ENCODE data around the gene GLUD1.
A peak's percentile ranks its signal among the peaks of the same experiment; 100 is the strongest.

Gene GLUD1

GRCh38 chr10:87093632-87094372, 841 bp downstream of the GLUD1 start (continued):
- no peak for TF ChIP-seq TSHZ1 (tag by site-specific recombination; IDR thresholded peaks at IDR 0.05; ENCODE audit: borderline replicate concordance)
- no peak for TF ChIP-seq ZNF701 (tag by site-specific recombination; IDR thresholded peaks at IDR 0.05)
- TF ChIP-seq TRIM28 (IDR thresholded peaks at IDR 0.05; ENCODE audit: borderline replicate concordance, low read length): no peak
- TF ChIP-seq ZNF248 (tag by site-specific recombination; IDR thresholded peaks at IDR 0.05): no peak
- no peak for TF ChIP-seq ZNF138 (tag by site-specific recombination; IDR thresholded peaks at IDR 0.05; ENCODE audit: borderline replicate concordance)
- no peak for TF ChIP-seq ZNF626 (tag by site-specific recombination; IDR thresholded peaks at IDR 0.05)
- TF ChIP-seq ZNF292 (tag by site-specific recombination; IDR thresholded peaks at IDR 0.05; ENCODE audit: borderline replicate concordance, low read depth): no peak
- TF ChIP-seq HIC1 (tag by site-specific recombination; IDR thresholded peaks at IDR 0.05): no peak
- TF ChIP-seq PRDM1 (tag by site-specific recombination; IDR thresholded peaks at IDR 0.05): no peak
- TF ChIP-seq ZNF335 (tag by site-specific recombination; conservative IDR thresholded peaks at IDR 0.05): peak; percentile 49
- no peak for TF ChIP-seq ZNF10 (tag by site-specific recombination; IDR thresholded peaks at IDR 0.05)
- TF ChIP-seq ZSCAN4 (tag by site-specific recombination; IDR thresholded peaks at IDR 0.05): no peak
- TF ChIP-seq ZNF510 (tag by site-specific recombination; IDR thresholded peaks at IDR 0.05; ENCODE audit: insufficient replicate concordance): no peak
- no peak for TF ChIP-seq ZFP37 (tag by site-specific recombination; IDR thresholded peaks at IDR 0.05)
- TF ChIP-seq ZNF768 (tag by site-specific recombination; IDR thresholded peaks at IDR 0.05): no peak
- TF ChIP-seq GLIS1 (tag by site-specific recombination; IDR thresholded peaks at IDR 0.05): peak; percentile 58; the same call in 1 of the 2 replicates
- no peak for TF ChIP-seq ZNF837 (tag by site-specific recombination; IDR thresholded peaks at IDR 0.05)

GRCh38 chr10:87092861-87093631, 1.6 kb downstream of the GLUD1 start:
- peaks cover 15% of the 10 kb centered on the region; the same call in 1 of the 2 replicates for H3K4me1 ChIP-seq (ENCODE audit: control insufficient read depth, insufficient read depth, low read length)
- H3K4me3 ChIP-seq (ENCODE audit: low read depth, low read length): peak overlapping the region; percentile 61
- peak overlapping the region; percentile 14; the same call in 1 of the 2 replicates for H3K27ac ChIP-seq (ENCODE audit: extremely low read depth, low read depth, low read length)
- CTCF ChIA-PET: interaction anchor here (0.8 to 1.6 kb wide), 3 partner anchors 10 to 451 kb away, joined by 3 to 5 read pairs (median 3); no protein-coding TSS in a partner anchor
- no peaks in the 10 kb centered on the region for H3K9me3 ChIP-seq (ENCODE audit: control insufficient read depth, insufficient read depth, low read depth, low read length)
- POLR2A ChIA-PET: interaction anchor here (1.1 to 1.4 kb wide), 2 partner anchors 11 to 336 kb away, joined by 4 read pairs; no protein-coding TSS in a partner anchor
- peaks cover 10 to 13% of the 10 kb centered on the region in 2 experiments; a peak in 2 of 3 replicates for H3K36me3 ChIP-seq (ENCODE audit: control insufficient read depth in 2 of 2, insufficient read depth in 1 of 2, low read length in 2 of 2)
- TF ChIP-seq PRDM10 (tag by site-specific recombination; IDR thresholded peaks at IDR 0.05) (peak; percentile 79), SP7 (tag by site-specific recombination; IDR thresholded peaks at IDR 0.05) (peak; percentile 58; the same call in 1 of the 2 replicates), GLIS1 (tag by site-specific recombination; IDR thresholded peaks at IDR 0.05) (peak; percentile 57), ZBTB20 (tag by site-specific recombination; IDR thresholded peaks at IDR 0.05) (peak; percentile 15; the same call in 1 of the 2 replicates), TCF7L2 (IDR thresholded peaks at IDR 0.05; ENCODE audit: borderline replicate concordance, low read depth, low read length) (no peak), KLF17 (tag by site-specific recombination; IDR thresholded peaks at IDR 0.05) (no peak)
